Right renal pelvis (tissue), 4 donors: ENCODE results near the gene TTC13. TPM values are rescaled to one million over a fixed set of nuclear protein-coding genes. Genes with fewer than 3 reads are reported as not detected.

Experiments used
- DNase-seq, 4 donors: peaks; one replicate each; pipeline ENCODE4 v3.0.0-alpha.2; 2013; ENCODE audit warnings: low read depth in 4 of 4, low spot score in 3 of 4, missing footprints in 1 of 4
- polyA plus RNA-seq, 4 donors: library from polyadenylated mRNA; unstranded; fragments of 120-200 nt; gene quantifications; one replicate each; pipeline ENCODE4 v1.2.1, GENCODE V29; 2013; ENCODE audit not compliant: insufficient read length in 4 of 4

TTC13 gene
- polyA plus RNA-seq, 4 donors: 15.7 to 24.3 (median 17.6) TPM

DNA sequence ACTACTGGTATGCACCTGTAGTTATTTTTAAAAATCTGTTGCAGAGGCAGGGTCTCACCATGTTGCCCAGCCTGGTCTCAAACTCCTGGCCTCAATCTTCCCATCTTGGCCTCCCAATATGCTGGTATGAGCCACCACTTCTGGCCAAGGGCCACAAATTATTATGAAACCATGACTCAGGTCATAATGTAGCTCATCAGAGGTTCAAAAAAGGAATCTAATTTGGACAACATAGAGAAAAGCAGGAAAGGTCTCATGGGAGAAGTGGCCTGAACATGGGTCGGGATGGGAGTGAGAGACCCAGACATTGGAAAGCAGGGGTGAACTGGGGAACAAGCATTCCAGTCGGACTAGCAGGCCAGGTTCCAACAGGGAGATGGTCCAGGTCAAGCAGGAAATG lies 65.2 kb downstream of the TTC13 start:
- no peak for DNase-seq

DNA sequence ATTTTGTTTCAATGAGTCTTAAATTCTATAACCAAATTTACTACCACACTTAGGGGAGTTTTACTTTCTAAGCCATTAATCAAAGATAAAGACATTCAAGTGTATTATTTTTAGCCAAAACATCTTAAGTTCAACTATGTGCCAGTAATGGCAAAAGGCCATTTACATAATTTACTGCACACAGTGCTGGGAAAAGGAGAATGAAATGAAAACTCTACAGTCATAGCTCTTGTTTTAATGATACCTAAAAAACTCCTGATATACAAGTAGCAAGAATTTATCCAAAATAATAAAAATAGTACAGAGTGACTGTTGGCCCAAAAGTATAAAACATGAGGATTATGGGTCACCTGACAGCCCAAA lies 67.9 kb downstream of the TTC13 start:
- peak in 1 of 4 donors; percentile 59 for DNase-seq

DNA sequence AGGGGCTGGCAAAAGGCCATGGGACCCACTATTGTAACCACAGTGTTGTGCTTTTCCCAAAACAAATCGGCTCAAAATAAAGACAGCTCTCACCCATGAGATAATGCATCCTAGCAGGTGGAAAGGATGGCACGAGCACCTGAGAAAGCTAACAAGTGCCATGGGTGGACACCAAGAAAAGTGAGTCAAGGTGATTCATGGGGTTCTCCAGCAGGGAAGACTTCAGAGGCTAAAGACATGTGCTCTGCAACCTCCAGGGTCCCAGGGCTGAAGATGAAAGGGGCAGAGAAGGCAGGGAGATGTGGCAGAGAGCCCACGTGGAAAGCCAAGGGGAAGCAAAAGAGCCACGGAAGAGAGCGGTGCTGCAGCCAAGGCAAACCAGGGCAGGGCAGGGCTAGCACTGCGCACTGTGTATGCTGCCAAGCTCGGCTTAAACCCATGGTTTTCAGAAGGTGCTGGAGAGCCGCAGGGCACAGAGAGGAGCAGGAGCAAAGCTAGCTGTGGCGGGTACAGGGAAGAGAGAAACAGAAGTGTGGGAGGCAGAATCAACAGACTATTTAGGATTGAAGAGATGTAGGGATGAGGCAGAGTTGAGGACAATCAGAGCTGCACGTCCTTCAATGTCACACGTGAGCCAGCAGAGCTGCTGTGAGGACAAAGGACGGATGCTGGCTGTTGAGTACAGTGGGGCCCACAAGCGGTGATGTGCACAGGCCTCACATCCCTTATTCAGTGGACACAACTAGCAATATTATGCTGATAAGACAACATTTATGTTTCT lies 68.5 kb downstream of the TTC13 start:
- DNase-seq: no peak

DNA sequence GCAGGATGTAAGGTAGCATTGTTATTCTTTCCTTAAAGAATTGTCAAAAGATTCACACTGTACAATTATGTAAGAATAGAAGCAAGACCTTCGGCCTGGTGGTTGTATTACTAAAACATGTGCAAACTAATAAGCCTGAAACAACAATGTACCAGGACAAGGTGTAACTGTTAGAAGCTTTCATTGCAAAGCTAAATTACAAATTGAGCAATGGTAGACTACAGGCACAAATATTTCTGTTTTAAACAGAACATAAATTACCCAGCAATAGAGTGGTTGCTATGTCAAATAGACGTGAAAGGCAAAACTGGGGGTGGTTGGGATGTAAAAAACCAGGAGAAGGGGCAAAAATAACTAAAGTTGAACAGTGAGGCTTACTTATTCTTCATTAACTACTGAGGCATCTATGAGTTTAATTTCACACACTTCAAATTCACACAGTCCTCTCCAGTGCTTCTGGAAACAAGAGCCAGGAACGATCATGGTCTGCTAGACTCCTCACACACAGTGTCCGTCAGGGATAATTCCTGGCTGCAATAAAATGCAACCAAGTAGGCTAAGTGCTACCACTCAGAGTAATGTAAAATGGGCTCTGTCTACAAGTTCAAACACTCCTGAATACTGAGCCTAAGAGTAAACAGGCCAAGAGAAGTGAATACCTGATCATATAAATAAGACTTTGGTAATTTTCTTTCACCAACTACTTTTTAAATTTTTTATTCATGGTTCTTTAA lies 71.0 kb downstream of the TTC13 start:
- DNase-seq: no peak

DNA sequence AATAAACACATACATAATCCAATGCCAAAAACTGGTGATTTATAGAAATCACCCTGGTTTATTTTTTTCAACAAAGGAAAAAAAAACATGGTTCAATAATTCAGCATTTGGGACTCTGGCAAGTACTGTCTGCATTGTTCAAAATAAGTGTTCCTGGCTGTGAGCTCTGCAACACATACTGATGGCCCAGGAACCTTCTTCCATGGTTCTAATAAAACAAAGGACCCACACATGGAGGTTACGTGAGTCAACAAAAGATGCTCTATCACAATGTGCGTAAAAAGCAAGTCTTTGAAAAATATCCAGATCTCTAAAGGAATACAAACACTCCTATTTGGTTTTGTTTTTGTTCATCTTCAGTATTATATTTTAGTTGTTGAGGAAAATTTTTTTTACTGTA lies 72.4 kb downstream of the TTC13 start:
- no peak for DNase-seq

DNA sequence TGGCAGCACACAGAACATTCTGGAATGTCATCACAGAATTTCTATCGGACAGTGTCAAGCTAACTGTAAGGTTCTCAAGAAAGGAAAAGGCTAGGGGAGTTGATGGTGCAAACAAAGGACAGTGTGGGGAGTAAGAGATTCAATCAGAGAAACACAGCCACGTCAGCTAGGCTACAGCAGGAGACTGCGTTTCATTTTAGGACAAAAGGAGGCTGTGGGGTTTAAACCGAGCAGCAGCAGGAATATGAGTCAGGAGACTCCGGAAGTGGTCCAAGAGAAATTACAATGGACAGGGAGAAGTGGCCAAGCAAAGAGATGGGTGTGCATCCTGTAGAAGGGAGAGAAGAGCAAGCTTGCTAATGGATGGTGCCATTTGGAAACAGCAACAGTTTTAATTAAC lies 72.9 kb downstream of the TTC13 start:
- no peak for DNase-seq

DNA sequence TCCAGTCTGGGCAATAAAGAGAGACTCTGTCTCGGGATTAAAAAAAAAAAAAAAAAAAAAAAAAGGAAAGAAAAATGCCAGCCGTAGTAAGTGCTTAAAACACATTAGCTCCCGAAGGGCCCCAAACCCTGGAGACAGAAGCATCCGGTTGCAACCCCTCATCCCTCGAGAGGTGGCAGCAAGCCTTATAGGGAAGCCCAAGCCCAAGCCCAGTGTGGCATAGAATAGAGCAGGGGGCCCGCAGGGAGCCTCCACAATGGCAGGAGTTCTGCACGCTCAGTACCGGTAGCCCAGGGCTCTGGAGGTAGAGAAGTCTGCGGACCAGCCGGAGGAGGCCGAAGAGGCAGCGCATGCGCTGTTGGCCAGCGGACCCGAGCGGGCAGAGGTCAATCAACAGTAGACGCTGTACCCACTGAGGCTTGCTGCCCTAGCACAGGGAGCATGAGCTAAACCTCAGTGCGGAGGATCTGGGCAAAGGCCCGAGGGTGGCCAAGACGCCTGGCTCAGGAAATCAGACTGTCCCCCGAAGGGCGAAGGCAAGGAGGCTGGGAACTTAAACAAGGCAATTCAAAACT lies 76.2 kb downstream of the TTC13 start:
- DNase-seq: no peak

DNA sequence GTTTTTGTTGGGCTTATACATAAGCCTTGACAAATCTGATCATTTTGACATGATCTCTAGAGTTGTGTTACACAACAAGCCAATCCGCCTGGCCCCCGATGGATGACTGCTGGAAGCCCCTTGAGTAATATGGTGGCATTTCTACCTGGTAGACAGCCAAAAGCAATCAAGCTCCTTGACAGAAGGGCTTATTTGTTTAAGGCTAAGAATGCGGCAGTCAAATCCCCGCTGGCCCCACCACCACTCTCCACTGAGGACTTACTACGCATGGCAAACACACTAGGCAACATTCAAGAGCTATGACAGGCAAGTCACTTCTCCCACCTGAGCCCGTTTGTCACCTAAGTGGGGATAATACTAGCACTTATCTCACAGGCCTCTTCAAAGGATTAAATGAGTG lies 77.0 kb downstream of the TTC13 start:
- DNase-seq: no peak

DNA sequence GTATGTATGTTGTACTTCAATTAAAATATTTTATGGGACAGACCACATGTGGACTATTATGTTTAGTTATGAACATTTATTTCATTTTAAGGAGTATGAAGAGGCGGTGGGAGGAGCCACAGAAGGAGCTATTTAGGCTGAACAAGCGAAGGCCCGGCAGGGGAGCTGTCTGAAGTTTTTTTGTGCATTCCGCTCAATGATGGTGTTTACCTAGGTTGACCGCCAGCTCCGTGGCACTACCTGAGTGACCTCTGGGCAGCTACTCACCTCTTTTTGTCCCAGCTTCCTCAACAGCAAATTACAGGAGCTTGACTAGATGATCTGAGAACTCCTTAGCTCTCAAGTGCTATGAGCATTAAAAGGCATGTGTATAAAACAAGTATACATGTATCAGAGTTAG lies 77.7 kb downstream of the TTC13 start:
- no peak for DNase-seq

DNA sequence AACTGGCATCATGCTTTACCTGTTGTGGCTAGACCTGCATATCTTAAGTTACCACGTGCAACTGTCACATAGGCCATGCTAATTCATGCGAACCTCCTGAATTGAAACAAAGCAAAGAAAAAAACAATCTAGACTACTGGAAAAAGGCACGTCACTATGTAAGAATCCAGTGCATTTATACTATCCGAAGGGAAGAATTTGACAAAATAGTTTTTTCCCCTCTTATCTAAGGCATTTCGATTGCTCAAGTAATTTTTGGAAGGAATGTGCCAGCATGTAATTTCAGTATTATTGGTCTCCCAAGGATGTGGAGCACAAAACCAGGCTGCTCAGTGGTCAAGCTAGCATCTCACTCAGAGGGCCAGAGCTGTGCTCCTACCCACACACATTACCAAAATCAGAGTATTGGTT lies 78.8 kb downstream of the TTC13 start:
- DNase-seq: no peak

DNA sequence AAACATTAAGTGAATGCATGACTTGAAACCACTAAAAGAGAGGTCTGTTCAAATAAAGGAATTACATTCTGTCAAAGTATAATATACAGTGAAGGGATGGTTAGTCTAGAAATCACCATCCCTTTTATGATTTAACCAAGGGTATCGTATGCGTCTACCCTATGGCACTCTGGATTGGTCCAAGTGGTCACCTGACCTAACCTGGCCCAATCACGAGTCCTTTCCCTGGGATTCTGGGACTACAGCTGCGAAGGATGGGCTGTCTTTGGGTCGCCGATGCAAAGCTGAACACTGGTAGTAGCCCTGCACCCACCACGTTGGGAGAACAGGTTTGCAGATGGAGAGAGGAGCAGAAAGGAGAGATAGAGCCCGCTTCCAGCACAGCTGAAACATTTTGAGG lies 79.9 kb downstream of the TTC13 start:
- no peak for DNase-seq

DNA sequence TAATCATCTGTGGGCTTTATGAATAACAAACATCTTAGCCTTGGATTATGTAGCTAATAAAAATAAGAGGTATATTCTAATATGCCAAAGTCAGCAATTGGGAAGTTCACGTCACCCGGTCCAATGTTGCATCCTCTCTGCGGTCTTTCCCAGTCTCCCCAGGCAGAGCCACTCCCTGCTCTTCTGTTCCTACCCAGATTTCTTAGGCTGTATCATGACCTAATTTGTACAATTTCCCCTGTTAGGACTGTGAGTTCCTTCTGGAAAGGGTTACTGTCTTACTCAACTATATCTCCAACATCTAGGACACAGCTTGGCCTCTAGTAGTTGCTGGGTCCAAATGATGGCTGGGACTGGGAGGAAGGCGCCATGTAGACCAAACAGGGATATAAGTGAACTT lies 80.5 kb downstream of the TTC13 start:
- no peak for DNase-seq

DNA sequence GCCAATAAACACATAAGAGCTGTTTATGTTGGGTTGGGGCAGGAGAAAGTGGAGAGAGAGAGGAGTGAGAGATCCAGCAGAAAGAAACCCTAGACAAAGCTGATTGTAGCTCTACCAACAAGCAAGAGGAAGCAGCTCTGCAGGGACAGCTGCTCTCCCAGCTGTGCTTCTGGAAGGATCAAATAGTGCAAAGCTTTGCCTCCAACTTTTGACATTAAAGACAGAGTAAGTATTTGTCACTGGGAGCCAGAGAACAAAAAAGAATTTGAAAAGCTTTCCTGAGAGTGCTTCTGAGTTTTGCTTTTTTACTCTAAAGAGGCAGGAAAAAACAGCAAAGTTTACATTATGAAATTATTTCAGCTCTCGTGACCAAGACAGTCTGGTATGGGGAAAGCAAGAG lies 81.9 kb downstream of the TTC13 start:
- DNase-seq: no peak

DNA sequence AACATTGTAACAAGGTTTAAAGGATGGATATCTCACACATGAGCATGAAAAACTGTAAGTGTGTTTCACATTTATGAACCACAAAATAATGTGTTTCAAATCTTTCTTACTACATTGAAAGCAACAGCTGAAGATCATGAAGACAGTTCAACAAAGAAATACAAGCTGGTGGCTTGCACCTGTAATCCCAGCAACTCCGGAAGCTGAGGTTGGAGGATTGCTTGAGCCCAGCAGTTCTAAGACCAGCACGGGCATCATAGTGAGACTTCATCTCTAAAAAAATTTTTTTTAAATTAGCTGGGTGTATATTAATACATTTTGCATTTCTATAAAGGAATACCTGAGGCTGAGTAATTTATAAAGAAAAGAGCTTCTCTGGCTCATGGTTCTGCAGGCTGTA lies 83.2 kb downstream of the TTC13 start:
- DNase-seq: no peak

DNA sequence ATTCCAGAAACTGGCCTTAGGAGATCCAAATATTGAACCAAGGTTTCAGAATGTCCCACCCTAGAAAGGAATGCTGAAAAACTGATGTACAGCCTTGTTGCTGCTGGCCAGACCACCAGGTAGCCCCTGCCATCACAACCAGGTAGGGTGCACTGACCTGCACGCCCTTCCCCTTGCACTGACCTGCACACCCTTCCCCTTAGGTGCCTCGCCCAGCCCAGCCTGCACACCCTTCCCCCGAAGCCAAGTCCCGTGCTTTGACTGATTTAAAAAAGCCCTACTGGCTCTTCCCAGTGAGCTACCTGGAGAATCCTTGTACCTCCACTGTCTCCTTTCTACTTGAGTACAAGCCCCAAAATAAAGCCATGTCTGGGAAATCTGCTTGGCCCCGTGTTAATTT lies 84.0 kb downstream of the TTC13 start:
- DNase-seq: no peak

DNA sequence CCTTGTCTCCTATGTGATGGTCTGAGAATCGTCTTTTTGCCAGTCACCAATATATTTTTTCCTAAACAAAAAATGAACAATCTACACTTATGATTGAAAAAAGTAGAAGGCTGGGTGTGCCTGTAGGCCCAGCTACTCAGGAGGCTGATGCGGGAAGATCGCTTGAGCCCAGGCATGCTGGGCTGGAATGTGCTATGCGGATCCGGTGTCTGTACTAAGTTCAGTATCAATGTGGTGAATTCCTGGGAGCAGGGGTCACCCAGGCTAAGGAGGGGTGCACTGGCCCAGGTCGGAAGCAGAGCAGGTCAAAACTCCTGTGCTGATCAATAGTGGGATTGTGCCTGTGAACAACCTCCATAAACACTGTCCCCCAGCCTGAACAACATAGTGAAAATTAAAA lies 84.6 kb downstream of the TTC13 start:
- DNase-seq: no peak

DNA sequence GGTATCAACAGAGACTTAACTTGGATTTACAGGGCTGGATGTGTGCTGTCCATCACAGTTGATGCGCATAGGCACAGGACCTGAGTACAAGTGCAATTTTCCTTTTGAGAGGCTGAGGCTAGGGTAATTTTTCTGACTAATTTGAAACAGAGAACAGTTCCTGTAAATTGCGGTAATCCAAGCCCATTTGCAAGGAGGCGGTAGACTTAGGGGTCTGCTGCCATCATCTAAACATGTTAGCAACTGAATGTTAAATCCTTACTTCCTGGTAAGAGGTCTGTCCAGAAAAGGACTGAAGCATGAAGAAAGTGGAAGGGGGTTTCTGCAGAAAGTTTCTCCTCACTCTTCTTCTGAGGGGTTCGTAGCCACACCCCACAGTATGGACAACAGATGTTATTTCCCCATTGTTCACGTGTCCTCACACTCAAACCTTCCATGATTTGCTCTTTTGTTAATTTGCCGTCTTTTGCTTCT lies 86.6 kb downstream of the TTC13 start:
- no peak for DNase-seq

DNA sequence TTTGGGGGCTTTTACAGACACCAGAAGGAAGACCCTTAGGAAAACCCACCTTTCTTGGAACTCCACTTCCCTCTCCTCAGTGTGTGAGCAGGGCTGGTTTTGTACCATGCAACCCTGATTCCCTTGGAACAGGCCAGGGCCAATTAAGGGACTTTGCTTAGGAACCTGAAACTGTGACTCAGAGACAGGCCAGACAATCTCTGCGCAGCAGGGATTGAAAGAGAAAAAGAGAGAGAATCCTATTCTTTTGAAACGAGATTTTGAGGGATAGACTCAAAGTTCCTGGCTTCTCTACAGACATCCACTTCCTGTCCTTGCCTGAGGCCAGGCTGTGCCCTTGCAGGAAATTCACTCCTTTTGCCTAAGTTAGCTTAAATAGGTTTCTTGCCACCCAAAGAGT lies 87.2 kb downstream of the TTC13 start:
- DNase-seq: no peak

DNA sequence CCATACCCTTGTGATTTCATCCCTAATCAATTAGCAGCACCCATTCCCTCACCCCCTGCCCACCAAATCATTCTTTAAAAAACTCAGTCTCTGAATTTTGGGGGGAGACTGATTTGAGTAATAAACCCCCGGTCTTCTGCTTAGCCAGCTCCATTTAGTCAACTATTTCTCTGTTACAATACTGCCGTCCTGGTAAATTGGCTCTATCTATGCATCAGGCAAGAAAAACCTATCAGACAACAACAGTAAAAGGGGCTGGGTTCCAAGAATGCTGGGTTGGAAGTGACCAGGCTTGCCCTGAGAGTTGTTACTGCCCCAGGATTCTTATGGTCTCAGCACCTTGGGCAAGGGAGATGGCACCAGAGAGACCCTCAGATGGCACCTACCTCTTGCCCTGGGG lies 94.0 kb downstream of the TTC13 start:
- DNase-seq: no peak

DNA sequence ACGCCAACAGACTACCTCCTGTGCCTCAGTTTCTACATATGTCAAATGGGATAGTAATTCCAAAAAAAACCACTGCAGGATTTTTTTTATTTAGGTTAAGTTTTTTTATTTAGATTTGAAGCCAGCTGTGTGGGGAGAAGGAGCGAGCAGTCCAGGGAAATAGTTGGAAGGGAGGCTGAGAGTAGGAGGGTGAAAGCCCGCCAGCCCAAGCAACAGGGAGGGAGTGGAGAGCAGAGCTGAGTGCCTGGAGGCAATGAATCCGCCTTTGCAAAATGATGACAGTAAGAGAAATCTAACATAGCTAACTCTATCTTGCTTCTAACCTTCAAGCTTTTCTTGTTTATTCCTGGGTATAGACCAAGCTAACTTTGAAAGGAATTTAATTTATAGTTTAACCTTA lies 94.7 kb downstream of the TTC13 start:
- DNase-seq: no peak

DNA sequence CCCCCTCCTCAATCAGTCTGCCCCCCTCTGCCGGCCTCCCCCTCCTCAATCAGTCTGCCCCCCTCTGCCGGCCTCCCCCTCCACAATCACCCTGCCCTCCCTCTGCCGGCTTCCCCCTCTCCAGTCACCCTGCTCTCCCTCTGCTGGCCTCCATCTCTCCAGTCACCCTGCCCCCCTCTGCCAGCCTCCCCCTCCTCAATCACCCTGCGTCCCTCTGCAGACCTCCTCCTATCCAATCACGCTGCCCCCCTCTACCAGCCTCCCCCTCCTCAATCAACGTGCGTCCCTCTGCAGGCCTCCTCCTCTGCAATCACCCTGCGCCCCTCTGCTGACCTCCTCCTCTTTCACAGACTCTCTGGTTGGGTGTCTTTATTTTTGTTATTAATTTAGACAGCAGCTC lies 98.9 kb downstream of the TTC13 start:
- DNase-seq: no peak

DNA sequence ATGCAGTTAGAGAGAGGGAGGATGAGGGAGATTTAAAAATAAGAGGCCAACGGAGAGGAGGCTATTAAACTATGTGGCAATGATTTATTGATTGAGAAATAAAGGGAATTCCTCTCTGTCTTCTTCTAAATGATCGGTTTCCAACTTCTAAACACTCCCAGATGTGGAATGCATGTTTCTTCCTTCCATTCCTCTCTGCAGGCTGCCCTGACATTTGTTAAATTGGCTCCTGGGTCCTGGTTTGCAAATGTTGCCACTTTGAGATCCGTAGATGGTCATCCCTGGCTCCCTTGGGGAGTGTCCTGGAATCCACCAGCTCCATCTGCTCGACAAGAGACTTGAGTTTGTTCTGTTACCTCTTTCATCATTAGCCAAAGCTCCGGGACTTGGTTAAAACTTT lies 100.1 kb downstream of the TTC13 start:
- no peak for DNase-seq
